GM12878 (cell line): ENCODE data around the gene KRTAP10-6. TPM values are rescaled to one million over a fixed set of nuclear protein-coding genes. Genes with fewer than 3 reads are reported as not detected.

ENCODE experiments used
- ATAC-seq: fragments of 200-7000 bp; cut with Tn5 transposase; 3 replicates; pipeline ENCODE4 v1.9.1; 2020; ENCODE audit warnings: mild to moderate bottlenecking, moderate library complexity
- BruUV-seq: library from RNA; stranded (reverse); fragments of 400-500 nt; replicated peaks from 2 replicates; lab custom pipeline; 2021; lab: Mats Ljungman, UMichigan
- CTCF ChIA-PET: fragments of 300-600 bp; sonication (Branson Sonifier 250); formaldehyde crosslinking; extraction: SDS; loops from one replicate; lab custom pipeline; 2021; ENCODE audit warnings: inconsistent platforms; lab: Yijun Ruan, JAX
- POLR2A ChIA-PET: fragments of 350-600 bp; formaldehyde crosslinking; extraction: SDS; loops from one replicate; lab custom pipeline; 2021; ENCODE audit warnings: inconsistent platforms; lab: Charles Lee
- RAD21 ChIA-PET: fragments of 300-600 bp; sonication (Branson Sonifier 250); formaldehyde crosslinking; loops from one replicate; lab custom pipeline; 2023; ENCODE audit warnings: antibody characterized with exemption; ENCODE audit not compliant: unreplicated experiment; lab: Charles Lee
- SMC1A ChIA-PET: fragments of 300-600 bp; sonication (Branson Sonifier 250); formaldehyde crosslinking; loops from one replicate; lab custom pipeline; 2023; ENCODE audit not compliant: unreplicated experiment, uncharacterized antibody; lab: Charles Lee
- DNase-seq: peaks from one replicate; pipeline ENCODE4 v3.0.0-alpha.2; 2011; ENCODE audit warnings: low read depth, low spot score
- FAIRE-seq: peaks from 3 replicates; lab custom pipeline; 2011; peaks lifted over from hg19 to GRCh38; lab: Jason Lieb, UNC
- H2AFZ ChIP-seq: 2 replicates; pipeline ENCODE4 v1.6.0; 2011; ENCODE audit warnings: low read depth, low read length, control low read depth; ENCODE audit not compliant: control insufficient read depth
- H3K27ac ChIP-seq: 2 replicates; pipeline ENCODE4 v1.5.1; 2011; ENCODE audit warnings: control low read depth; ENCODE audit not compliant: control insufficient read depth, insufficient read depth
- H3K27me3 ChIP-seq, 2 experiments: replicated peaks in 1 of 2; 2 replicates each; pipeline versions ENCODE4 v1.6.0 to v1.6.1; 2011; ENCODE audit warnings: low read length in 1 of 2; ENCODE audit not compliant: control insufficient read depth in 2 of 2, insufficient read depth in 2 of 2
- H3K36me3 ChIP-seq, 2 experiments: 2 replicates each; pipeline ENCODE4 v1.5.1; 2011; ENCODE audit warnings: low read length in 1 of 2; ENCODE audit not compliant: control insufficient read depth in 2 of 2, insufficient read depth in 2 of 2
- H3K4me1 ChIP-seq: 2 replicates; pipeline ENCODE4 v1.6.1; 2011; ENCODE audit warnings: mild to moderate bottlenecking, low read length, moderate library complexity, mixed read lengths; ENCODE audit not compliant: control insufficient read depth, insufficient read depth
- H3K4me2 ChIP-seq: 2 replicates; pipeline ENCODE4 v1.6.0; 2011; ENCODE audit warnings: control low read depth; ENCODE audit not compliant: control insufficient read depth, insufficient read depth
- H3K4me3 ChIP-seq: fragments of 200-600 bp; sonication (generic); 2 replicates; pipeline ENCODE4 v1.5.1; 2016
- H3K79me2 ChIP-seq: 2 replicates; pipeline ENCODE4 v1.6.0; 2011; ENCODE audit warnings: low read length; ENCODE audit not compliant: control insufficient read depth, insufficient read depth
- H3K9ac ChIP-seq: 2 replicates; pipeline ENCODE4 v1.8.0; 2011; ENCODE audit warnings: low read length, control low read depth, mixed read lengths; ENCODE audit not compliant: control insufficient read depth, insufficient read depth
- H3K9me3 ChIP-seq: replicated peaks from 3 replicates; pipeline ENCODE4 v1.5.1; 2011; ENCODE audit warnings: mild to moderate bottlenecking, low read length; ENCODE audit not compliant: control insufficient read depth, insufficient read depth
- H4K20me1 ChIP-seq: 2 replicates; pipeline ENCODE4 v1.6.0; 2011; ENCODE audit not compliant: control insufficient read depth, insufficient read depth
- ATF7 ChIP-seq: fragments of 450-650 bp; IDR thresholded peaks from 2 replicates; pipeline ENCODE4 v1.6.1; 2016; ENCODE audit warnings: low read depth, mild to moderate bottlenecking
- CREB1 ChIP-seq: IDR thresholded peaks from 2 replicates; pipeline ENCODE4 v1.6.1; 2012; ENCODE audit warnings: low read depth, mild to moderate bottlenecking, inconsistent platforms
- KLF5 ChIP-seq: fragments of 450-650 bp; IDR thresholded peaks from 2 replicates; pipeline ENCODE4 v1.6.1; 2014; ENCODE audit warnings: mild to moderate bottlenecking; ENCODE audit not compliant: partially characterized antibody
- MXI1 ChIP-seq: fragments of 150-350 bp; IDR thresholded peaks from 2 replicates; pipeline ENCODE4 v1.6.1; 2011; ENCODE audit warnings: low read depth, mild to moderate bottlenecking, inconsistent platforms, low read length, improper control_type of control experiment
- NFIC ChIP-seq: IDR thresholded peaks from 2 replicates; pipeline ENCODE4 v1.6.1; 2012; ENCODE audit warnings: low read depth, mild to moderate bottlenecking, inconsistent platforms, low read length, moderate library complexity
- PAX8 ChIP-seq: fragments of 450-650 bp; IDR thresholded peaks from 2 replicates; pipeline ENCODE4 v1.6.1; 2017; ENCODE audit warnings: mild to moderate bottlenecking, moderate library complexity
- WRNIP1 ChIP-seq: IDR thresholded peaks from 2 replicates; pipeline ENCODE4 v1.6.1; 2011; ENCODE audit warnings: low read depth, low read length, improper control_type of control experiment, borderline replicate concordance
- YY1 ChIP-seq: IDR thresholded peaks from 2 replicates; pipeline ENCODE4 v1.6.1; 2011; ENCODE audit warnings: low read depth, mild to moderate bottlenecking, low read length
- WGBS: methylation state at CpG from one replicate; pipeline ENCODE4 v1.1.6; 2016; ENCODE audit warnings: low lambda C conversion rate; ENCODE audit not compliant: insufficient replicate concordance, insufficient coverage; ENCODE audit errors: missing lambda C conversion rate; 5-methylcytosine and 5-hydroxymethylcytosine counted together
- in situ Hi-C: fragments of 300-500 bp; cut with MboI; formaldehyde crosslinking; loops from 9 replicates; pipeline ENCODE4 v1.14.3; 2018; ENCODE audit warnings: mixed read lengths
- intact Hi-C: fragments of 100-400 bp; cut with micrococcal nuclease; formaldehyde crosslinking; loops from one replicate; pipeline ENCODE4 v1.14.2; 2022; ENCODE audit not compliant: unreplicated experiment
- polyA plus RNA-seq, 11 experiments: library from polyadenylated mRNA; depleted of rRNA in 4 of 11; unstranded in 6 of 11; stranded (reverse) in 5 of 11; fragments of >200 nt; fragmentation: Nextera tagmentation in 4 of 11; fragmentation: Illumina TruSeq in 1 of 11; extraction: Ambion mirVana in 4 of 11; extraction: Trizol in 1 of 11; gene quantifications; 1 replicate in 1 of 11; 2 replicates in 10 of 11; pipeline versions ENCODE4 v1.2.1 to v1.2.3, GENCODE V29; 2011 to 2016; ENCODE audit warnings: inconsistent platforms in 2 of 11, missing spikeins in 2 of 11, low read depth in 1 of 11
- total RNA-seq, 4 experiments: library from RNA; depleted of rRNA in 3 of 4; stranded (reverse); fragments of >200 nt in 3 of 4; fragmentation: Illumina TruSeq in 1 of 4; extraction: Trizol in 1 of 4; gene quantifications; 2 replicates each; pipeline versions ENCODE4 v1.2.1 to v1.2.3, GENCODE V29; 2013 to 2021
- TF ChIP-seq, protein P1 (sequence below): fragments of 450-650 bp; IDR thresholded peaks from 2 replicates; pipeline ENCODE4 v1.6.1; 2017; ENCODE audit warnings: mild to moderate bottlenecking, low read depth, inconsistent platforms; ENCODE audit not compliant: poor library complexity, severe bottlenecking
- TF ChIP-seq, protein P2 (sequence below): IDR thresholded peaks from 2 replicates; pipeline ENCODE4 v1.6.1; 2012; ENCODE audit warnings: low read length, inconsistent platforms
- TF ChIP-seq, protein P3 (sequence below): IDR thresholded peaks from 2 replicates; pipeline ENCODE4 v1.6.1; 2011; ENCODE audit warnings: low read depth, low read length, improper control_type of control experiment, borderline replicate concordance
- TF ChIP-seq, protein P4 (sequence below): fragments of 450-650 bp; IDR thresholded peaks from 2 replicates; pipeline ENCODE4 v1.6.1; 2016; ENCODE audit warnings: mild to moderate bottlenecking

The KRTAP10-6 gene
- total and polyA plus RNA-seq, 10 of the 15 experiments (the other 5 are each of a cell fraction or from before 2014, with no cell fraction given), result not detected

DNA sequence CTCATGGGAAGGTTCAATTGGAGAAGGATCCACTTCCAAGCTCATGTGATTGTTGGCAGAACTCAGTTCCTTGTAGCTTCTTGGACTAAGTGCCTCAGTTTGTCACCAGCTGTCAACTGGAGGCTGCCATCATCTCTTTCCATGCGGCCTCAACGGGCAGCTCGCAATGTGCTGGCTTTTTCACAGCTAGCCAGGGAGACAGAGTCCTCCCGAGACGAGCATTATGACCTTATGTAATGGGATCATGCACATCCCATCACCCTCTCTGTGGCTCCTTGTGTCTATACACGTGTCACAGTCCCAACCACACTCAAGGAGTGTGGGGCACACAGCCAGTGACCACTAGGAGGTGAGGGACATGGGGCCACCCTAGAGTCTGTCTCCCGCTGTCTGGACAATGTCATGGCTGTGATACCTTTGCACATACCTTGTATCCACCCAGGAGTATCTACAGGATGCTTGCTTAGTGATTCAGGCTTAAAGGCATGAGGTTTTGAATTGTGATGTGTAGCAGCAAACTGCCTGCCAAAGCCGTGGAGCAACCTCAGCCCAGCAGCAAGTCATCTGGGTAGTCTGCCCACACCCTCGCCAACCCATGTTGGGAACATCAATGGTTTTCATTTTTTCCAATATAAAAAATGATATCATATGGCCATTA, 3.9 kb upstream of the KRTAP10-6 start (continued):
- TF ChIP-seq, protein P1, sequence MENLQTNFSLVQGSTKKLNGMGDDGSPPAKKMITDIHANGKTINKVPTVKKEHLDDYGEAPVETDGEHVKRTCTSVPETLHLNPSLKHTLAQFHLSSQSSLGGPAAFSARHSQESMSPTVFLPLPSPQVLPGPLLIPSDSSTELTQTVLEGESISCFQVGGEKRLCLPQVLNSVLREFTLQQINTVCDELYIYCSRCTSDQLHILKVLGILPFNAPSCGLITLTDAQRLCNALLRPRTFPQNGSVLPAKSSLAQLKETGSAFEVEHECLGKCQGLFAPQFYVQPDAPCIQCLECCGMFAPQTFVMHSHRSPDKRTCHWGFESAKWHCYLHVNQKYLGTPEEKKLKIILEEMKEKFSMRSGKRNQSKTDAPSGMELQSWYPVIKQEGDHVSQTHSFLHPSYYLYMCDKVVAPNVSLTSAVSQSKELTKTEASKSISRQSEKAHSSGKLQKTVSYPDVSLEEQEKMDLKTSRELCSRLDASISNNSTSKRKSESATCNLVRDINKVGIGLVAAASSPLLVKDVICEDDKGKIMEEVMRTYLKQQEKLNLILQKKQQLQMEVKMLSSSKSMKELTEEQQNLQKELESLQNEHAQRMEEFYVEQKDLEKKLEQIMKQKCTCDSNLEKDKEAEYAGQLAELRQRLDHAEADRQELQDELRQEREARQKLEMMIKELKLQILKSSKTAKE, result no peak
- TF ChIP-seq KLF5 (no peak), YY1 (no peak)

DNA sequence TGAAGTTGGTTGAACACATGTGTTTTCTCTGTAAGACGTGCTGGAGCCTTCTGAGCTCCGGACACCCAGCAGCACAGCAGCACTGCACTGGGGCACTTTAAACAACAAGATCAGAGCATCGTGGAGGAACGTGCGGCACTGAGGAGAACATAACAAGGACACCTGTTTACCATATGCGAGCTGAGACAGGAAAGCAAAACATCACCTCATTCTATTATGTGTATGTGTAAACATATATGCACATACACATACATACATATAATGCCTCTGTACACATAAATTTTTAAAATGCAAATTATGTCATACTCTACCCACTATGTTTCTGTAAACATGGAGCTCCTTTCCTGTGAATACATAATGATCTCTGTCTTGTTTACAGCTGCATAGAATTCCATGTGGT, 3.2 kb upstream of the KRTAP10-6 start:
- DNase-seq (no peak), ATAC-seq (no peak), FAIRE-seq (no peak)
- H4K20me1 ChIP-seq, result no peaks in the 10 kb centered on the region
- no peaks in the 10 kb centered on the region for H3K27me3 ChIP-seq
- no peak overlapping the region for H3K27ac ChIP-seq
- BruUV-seq, result no TSS peak
- H3K4me3 ChIP-seq, result no peak overlapping the region
- H3K9ac ChIP-seq, result no peak overlapping the region
- H3K36me3 ChIP-seq, result no peaks in the 10 kb centered on the region
- WGBS, result 41% methylated on average over 6 of the region's 6 CpGs
- CTCF ChIA-PET, result no interaction called here
- POLR2A ChIA-PET, result no interaction called here
- H2AFZ ChIP-seq, result no peak overlapping the region
- RAD21 ChIA-PET, result no interaction called here
- no peaks in the 10 kb centered on the region; the same call in 2 of the 3 replicates for H3K9me3 ChIP-seq
- SMC1A ChIA-PET, result no interaction called here
- H3K79me2 ChIP-seq, result no peaks in the 10 kb centered on the region
- no peak overlapping the region for H3K4me2 ChIP-seq
- H3K4me1 ChIP-seq, result no peaks in the 10 kb centered on the region
- in situ Hi-C loops, result no loop called here
- intact Hi-C loops, result no loop called here
- no peak for TF ChIP-seq CREB1
- TF ChIP-seq MXI1, result no peak
- TF ChIP-seq NFIC, result no peak
- no peak for TF ChIP-seq ATF7
- TF ChIP-seq PAX8, result no peak
- TF ChIP-seq, protein P2, sequence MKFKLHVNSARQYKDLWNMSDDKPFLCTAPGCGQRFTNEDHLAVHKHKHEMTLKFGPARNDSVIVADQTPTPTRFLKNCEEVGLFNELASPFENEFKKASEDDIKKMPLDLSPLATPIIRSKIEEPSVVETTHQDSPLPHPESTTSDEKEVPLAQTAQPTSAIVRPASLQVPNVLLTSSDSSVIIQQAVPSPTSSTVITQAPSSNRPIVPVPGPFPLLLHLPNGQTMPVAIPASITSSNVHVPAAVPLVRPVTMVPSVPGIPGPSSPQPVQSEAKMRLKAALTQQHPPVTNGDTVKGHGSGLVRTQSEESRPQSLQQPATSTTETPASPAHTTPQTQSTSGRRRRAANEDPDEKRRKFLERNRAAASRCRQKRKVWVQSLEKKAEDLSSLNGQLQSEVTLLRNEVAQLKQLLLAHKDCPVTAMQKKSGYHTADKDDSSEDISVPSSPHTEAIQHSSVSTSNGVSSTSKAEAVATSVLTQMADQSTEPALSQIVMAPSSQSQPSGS, result no peak
- TF ChIP-seq, protein P3, sequence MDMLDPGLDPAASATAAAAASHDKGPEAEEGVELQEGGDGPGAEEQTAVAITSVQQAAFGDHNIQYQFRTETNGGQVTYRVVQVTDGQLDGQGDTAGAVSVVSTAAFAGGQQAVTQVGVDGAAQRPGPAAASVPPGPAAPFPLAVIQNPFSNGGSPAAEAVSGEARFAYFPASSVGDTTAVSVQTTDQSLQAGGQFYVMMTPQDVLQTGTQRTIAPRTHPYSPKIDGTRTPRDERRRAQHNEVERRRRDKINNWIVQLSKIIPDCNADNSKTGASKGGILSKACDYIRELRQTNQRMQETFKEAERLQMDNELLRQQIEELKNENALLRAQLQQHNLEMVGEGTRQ, result no peak
- TF ChIP-seq, protein P4, sequence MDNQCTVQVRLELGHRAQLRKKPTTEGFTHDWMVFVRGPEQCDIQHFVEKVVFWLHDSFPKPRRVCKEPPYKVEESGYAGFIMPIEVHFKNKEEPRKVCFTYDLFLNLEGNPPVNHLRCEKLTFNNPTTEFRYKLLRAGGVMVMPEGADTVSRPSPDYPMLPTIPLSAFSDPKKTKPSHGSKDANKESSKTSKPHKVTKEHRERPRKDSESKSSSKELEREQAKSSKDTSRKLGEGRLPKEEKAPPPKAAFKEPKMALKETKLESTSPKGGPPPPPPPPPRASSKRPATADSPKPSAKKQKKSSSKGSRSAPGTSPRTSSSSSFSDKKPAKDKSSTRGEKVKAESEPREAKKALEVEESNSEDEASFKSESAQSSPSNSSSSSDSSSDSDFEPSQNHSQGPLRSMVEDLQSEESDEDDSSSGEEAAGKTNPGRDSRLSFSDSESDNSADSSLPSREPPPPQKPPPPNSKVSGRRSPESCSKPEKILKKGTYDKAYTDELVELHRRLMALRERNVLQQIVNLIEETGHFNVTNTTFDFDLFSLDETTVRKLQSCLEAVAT, result no peak
- TF ChIP-seq WRNIP1, result no peak
